Stimulated activated CD4-positive, alpha-beta T cell treated with anti-CD3 and anti-CD28 coated beads, Interleukin-1b, Interleukin-23, amount 100 ng/mL, for 24 hours (primary cell): ENCODE results near the gene FOXO1.
A peak's percentile ranks its signal among the peaks of the same experiment; 100 is the strongest.

ENCODE experiments used
- DNase-seq, 4 experiments: peaks; one replicate each; pipeline ENCODE4 v3.0.0-alpha.2; 2020; ENCODE audit warnings: low read depth in 4 of 4, low spot score in 1 of 4

FOXO1 gene

DNA sequence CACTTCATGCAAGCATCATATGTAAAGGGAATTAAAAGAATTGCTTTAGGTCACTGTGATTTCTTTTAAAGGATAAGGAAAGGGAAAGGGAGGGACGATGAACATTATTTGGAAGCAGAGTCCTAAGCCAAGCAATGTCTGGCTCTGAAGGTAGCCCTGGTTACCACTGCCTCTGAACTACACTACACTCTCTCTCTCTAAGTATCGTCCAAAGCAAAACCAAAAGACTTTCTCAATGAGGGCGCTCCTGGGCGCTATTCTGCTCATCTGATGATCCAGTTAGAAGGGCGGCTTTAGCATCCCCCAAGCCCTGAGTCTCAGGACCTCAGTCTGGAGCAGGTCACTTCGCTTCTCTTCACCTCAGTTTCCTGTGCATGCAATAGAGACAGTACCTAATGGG lies 26.2 kb downstream of the FOXO1 start:
- no peak for DNase-seq

DNA sequence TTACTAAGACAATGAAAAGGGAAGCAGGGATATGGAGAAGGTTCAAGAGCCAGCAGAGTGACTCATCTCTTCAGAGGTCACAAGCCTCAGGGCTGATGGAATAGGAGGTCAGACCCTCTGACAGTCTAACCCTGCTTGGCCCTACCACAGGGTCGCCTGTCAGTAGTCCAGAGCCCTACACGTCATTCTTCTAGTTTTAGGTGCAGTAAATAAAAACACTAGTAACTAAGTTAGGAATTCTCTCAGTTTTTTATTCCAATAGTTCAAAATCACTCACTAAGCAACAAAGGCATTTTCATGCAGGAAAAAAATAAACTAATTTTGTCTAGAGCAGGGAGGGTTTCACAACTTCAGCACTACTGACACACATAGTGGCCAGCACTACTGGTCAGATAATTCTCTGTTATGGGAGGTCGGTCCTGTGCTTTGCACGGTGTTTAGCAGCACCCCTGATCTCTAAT lies 27.2 kb downstream of the FOXO1 start:
- no peak for DNase-seq

DNA sequence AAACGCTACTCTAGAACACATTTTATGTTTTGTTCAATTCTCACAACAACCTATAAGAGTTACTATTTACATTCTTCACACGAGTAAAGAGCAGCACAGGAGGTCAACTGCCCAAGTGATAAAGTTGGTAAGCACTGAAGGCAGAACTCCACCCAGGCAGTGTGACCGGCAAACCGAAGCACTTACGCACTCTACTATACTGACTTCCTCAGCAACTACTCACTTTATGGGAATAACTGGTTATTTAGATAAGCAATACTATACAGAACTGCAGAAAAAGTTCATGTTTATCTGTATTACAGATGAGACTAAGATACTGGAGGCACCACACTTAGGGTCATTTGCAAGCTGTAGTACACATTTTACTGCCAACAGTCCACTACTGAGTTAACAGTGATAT lies 28.8 kb downstream of the FOXO1 start:
- no peak for DNase-seq

DNA sequence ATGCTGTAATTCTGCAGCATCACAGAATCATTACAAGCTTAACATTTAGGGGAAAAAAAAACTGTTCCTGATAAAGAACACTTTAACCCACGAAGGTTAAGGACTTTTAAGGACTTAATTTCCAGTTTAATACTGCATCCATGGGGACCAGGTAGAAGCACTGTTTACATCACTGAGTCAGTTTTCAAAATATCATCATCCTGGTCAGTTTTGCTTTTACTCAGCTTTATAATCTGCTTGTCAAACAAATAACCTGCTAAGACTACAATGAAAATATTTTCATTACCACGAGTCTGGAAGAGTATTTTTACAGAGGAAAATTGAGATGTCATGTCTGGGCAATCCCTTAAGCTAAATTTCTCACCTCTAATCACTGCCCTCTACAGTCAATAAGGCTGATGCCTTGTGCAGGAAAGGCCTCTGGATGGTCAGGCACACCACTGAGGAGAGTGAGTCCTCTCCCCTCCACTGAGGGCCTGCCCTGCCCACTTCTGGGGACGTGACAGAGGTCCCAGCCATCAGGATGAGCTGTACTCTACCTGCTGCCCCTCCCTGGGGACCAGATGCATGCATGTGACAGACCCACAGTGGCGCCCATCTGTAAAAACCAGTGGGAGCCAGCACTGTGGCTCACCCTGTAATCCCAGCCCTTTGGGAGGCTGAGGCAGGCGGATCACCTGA lies 31.0 kb downstream of the FOXO1 start:
- DNase-seq, result no peak

DNA sequence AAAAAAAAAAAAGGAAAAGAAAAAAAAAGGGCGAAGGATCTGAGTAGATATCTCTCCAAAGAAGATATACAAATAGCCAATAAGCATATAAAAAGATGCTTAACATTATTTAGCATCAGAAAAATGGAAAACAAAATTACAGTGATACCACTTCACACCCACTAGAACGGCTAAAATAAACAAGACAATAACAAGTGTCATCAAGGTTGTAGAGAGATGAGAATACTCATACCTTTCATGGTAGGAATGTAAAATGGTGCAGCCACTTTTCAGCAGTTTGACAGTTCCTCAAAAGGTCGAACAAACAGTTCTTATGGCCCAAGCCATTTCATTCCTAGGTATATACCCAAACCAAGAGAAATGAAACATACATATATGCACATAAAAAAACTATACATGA lies 33.5 kb downstream of the FOXO1 start:
- DNase-seq, result no peak

DNA sequence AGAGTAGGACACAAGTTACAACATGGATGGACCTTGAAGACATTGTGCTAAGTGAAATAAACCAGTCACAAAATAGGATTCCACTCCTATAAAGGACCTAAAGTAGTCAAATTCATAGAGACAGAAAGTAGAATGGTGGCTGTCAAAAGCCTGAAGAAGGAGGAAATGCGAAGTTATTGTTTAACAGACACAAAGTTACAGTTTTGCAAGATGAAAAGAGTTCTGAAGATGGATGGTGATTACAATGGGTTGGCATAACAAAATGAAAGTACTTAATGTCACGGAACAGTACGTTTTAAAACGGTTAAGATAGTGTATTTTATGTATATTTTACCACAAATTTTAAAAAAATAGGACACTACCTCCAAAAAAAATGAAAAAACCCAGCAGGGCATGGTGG lies 34.8 kb downstream of the FOXO1 start:
- DNase-seq, result no peak

DNA sequence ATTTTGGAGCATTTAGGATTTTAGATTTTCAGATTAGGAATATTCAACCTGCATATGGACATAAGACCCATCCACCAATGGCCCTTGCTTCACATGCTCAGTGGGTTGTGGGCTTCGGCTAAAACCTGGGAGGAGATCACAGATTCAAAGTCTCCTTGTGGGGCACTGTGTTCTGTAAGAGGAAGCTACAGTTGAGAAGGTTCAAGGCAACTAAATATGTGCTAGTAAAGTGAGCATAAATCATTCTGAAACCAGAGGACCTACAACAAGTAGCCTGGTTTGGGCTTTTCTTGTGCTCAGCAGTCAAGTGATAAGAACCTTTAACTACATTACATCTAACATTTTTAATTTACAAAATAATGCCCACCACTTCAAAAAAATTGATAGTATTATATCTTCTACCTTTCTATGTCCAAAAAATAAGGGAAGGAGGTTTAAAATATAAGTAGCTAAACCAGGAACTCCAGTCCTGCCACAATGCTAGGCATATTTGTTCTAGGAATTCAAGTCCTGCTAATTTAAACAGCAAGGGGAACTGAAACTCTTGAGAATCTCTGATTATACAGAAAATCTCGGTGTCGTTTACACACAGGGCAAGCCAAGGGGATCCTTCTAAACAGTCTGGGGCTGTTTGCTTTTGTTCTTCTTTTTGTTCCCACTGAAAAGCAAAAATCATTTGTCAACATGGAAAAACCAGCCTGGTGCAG lies 36.6 kb downstream of the FOXO1 start:
- no peak for DNase-seq

DNA sequence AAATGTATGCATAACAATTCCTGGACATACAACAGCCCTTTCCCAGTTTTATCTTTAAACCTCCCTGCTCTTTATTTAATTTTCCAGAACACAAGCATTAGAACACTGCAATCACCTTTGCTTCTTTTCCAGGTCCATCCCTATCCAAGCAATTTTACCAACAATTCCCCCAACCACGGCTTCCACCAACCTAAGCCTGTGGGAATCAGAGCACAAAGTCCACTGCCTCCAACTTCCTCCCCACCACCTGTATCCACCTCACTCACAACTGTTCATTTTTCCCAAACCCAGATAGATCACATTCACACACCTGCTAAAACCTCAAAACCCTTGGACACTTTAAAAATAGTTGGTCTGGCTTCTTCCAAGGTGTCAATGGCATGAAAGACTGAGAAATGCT lies 39.5 kb downstream of the FOXO1 start:
- DNase-seq, result no peak

DNA sequence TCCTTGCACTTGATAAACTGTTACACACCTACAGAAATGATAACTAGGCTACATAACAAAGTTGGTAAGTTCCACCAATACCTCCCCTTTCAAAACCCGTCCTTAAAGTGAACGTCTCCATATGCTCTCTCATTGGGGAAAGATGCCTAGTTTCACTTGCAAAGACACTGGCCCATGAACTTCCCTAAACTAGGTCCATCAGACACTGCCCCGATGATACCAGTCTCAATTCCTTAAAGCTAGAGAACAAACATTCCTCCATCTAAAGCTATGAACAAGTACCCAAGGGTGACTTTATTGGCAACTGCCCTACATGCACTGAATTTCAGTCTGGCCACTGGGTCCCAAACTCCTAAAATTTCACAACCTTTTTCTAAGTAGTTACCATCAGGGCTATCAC lies 39.9 kb downstream of the FOXO1 start:
- no peak for DNase-seq

DNA sequence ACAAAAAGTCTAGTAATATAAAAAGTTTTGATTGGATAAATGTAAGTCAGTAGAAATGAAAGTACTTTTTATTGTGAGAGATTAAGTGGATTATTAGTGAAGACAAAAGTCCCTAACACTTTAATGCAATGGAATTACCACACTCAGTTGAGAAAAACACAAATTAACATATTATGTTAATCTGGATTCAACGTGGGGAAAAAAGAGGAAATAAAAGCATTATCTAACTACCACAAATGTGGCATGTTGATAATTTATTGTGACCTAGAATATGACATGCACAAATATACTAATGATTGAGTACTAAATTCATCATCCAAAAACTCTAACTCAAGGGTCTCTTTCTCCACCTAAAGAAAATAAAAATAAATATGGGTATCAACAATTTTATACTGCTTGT lies 41.5 kb downstream of the FOXO1 start:
- DNase-seq, result no peak

DNA sequence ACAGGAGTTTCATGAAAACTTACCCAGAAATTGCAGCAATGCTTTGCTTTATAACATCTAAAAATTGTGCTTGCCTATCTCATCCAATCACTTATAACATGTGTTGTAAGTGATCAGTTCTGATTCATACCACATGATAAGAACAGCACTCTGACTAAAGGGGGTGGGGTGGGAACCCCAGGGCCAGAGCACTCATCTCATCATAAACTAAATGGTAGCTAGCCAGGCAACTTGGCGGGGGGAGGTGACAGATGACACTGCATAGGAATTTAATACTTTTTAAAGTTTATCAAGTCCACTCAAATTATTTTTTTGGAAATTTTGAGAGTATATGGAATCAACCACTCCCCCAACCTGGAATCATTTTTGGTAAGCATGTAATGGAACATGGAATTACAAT lies 42.1 kb downstream of the FOXO1 start:
- peak in 3 of 4 experiments; percentile 16 to 52 (median 36) for DNase-seq

DNA sequence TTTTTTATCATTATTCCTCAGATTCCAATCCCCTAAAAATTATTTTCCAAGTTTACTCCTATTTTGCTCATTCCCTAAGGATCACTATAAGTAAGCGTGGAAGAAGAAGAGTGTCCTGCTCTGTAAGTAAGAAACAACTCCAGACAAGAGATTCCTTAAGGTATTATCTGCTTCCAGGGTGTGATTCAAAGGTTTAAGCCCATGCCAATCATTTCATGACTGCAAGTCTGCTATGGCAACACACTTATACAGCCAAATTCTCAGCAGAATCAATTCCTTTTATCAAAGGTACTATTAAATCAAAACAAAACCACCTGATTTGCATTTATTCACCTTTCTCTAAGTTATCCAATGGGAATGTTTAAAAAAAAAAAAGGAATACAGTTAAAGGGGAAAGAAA lies 43.7 kb downstream of the FOXO1 start:
- no peak for DNase-seq

DNA sequence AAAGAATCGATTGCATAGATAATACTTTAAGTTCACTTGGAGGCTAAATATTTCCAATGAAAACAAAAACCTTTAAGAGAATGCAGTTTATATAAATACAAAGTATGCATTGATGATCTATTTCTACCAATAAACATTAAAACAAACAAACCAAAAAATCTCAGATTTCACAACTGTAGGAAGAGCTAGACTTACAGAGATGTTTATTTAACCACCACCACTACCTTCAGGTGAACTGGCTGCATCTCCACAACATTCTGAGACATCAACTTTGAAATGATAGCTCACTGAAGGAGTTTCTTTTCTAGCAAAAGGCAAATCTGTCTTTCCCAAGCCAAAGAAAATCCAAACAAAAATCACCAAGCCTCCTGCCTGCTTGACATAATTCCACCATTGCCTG lies 44.2 kb downstream of the FOXO1 start:
- DNase-seq, result no peak

DNA sequence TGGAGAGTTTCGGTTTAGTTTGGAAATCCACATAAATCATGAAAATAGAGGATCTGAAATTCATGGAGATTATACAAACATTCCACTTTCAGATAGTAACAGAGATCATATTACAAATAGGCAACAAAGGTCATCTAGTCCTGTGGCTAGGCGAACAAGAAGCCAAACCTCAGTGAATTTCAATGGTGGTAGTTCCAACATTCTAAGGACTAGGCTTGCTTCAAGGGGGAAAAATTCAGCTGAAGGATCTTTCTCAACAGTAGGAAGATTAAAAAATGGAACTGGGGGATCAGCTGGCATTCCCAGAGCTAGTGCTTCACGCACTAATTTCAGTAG lies 47.0 kb downstream of the FOXO1 start:
- no peak for DNase-seq

DNA sequence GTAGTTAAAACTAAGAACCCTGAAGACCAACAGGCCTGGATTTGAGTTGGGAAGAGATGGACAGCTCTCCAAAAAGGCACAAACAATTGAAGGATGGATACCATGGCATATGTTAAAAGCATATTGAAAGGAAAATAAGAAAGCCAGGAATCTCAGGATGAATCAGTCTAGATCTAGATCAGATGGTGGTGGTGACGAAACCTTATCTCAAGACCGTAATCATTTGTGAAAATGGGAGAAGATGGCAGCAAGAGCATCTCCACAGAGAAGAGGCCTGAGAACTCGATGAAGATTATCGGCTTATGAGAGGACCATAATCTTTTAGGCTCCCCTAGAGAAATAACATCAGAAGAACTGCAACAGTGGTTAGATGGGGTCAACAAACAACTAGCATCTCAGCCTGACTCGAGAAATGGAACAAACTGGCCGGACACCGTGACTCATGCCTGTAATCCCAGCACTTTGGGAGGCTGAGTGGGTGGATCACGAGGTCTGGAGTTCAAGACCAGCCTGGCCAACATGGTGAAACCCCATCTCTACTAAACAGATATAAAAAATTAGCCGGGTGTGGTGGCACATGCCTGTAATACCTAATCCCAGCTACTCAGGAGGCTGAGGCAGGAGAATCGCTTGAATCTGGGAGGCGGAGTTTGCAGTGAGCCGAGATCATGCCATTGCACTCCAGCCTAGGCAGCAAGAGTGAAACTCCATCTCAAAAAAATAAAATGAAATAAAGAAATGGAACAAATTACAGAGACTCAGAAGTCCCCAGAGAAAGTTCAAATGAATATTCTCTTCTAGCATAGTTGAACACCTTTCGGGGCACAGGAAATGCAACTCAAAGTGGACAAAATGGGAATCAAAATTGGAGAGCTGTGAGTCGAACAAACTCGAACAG lies 47.6 kb downstream of the FOXO1 start:
- no peak for DNase-seq

DNA sequence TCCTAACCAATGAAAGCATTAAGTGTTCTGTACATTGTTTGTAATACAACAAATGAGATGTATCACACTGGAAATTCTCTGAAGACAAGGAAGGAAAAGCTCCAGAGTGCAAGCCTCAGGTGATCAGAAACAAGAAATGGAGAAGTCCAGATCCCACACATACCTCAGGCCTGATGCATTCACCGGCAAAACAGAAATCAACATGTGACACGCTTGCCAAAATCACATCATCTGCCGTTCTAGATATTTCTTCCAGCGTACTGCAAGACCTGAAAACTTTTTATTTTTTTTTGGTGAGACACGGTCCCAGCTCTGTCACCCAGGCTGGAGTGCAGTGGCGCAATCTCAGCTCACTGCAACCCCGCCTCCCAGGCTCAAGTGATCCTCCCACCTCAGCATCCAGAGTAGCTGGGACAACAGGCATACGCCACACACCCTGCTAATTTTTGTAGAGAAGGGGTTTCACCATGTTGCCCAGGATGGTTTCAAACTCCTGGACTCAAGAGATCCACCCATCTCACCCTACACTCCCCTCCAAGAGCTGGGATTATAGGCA lies 48.6 kb downstream of the FOXO1 start:
- DNase-seq, result no peak

DNA sequence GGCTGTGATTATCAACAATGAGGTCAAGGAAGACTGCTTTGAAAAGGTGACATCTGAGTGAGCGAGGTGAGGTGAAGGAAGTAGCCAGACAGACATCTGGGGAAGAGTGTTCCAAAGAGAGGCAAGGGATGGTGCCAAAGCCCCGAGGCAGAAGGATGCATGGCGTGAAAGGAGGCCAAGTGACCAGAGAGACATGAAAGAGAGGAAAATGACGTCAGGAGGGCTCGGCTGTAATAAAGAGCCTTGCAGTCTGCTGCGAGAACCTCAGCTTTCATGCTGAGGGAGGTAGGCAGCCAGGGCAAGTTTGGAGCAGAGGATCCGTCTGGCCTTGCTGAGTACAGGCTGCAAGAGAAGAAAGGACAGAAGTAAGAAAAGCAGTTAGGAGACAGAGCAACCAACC lies 50.8 kb downstream of the FOXO1 start:
- no peak for DNase-seq

DNA sequence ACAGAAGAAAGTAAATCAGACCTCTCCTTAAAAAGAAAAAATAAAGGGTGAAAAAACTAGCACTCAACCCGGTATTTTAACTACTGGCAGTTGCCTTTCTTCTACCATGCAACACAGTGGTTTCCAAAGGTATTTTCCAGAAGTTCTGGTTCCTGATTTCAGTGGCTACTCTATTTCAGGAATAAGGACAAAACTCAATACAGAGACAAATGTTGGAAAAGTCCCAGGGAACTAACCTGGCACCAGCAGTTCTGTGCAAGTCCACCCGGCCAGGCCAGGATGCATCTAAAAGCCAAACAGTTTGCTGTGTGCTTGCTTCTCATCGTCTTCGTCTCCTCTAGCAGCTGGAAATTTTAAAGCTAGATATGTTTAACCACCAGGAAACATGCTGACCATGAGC lies 52.5 kb downstream of the FOXO1 start:
- DNase-seq, result no peak

DNA sequence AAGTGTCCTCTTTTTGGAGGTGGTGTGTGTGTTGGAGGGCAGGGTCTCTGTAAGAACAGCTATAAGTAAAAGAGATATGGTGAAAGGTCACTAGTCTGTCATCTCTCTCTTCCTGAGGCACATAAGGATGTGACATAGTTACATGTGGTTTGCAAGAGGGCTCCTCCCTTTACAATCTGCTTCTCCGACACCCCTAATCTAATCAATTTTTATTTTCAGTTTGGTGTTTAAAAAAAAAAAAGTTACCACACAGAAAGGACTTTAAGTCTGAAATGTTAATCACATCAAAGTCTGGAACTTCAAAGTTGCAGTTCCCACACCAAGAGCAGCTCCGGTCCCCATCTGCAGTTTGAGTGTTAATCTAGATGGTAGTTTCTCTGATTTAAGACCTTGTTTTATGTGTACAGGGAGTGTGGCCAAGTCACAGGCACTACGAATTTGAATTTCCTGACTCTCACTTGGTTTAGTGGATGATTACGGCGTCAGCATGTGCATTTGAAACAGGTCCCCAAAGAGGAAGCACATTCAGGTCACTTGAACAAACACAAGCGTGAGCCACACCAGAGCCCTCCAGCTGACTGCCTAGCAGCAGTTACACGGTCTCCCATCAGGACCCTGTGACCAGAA lies 53.1 kb downstream of the FOXO1 start:
- peak in 1 of 4 experiments; percentile 25 for DNase-seq

DNA sequence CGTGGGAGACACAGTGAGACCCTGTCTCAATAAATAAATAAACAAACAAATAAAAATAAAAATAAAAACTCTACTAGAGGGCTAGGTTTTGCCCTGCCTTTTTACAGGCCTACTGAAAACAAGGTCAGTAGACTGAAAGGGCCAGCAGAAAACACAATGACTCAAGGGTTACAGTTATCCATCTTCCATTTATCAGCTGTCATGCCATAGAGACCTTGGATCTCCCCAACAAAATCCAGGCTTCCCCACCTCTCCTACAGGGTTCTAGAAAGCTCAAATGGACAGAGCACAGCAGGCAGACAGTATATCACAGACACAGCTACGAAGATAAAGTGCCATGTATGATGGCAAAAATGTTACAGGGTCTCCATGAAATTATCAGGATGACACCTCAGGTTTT lies 54.4 kb downstream of the FOXO1 start:
- DNase-seq, result no peak

DNA sequence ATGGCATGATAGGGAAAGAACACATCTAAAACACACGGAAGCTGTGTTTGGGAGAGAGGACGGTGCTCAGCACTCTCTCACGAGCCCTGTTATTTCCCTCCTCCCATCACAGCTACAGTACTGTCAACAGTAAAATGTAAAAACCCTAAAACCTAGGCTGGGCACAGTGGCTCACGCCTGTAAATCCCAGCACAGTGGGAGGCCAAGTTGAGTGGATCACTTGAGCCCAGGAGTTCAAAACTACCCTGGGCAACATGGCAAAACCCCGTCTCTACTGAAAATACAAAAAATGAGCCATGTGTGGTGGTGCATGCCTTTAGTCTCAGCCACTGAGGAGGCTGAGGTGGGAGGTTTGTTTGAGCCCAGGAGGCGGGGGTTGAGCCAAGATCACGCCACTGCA lies 54.8 kb downstream of the FOXO1 start:
- DNase-seq, result no peak
